ENCODE results near the gene CIB2. TPM values are rescaled to one million over a fixed set of nuclear protein-coding genes. Genes with fewer than 3 reads are reported as not detected.

CIB2 gene
- total RNA-seq, 2 donors from 2014 or later = 16.7 to 23.0 TPM

DNA sequence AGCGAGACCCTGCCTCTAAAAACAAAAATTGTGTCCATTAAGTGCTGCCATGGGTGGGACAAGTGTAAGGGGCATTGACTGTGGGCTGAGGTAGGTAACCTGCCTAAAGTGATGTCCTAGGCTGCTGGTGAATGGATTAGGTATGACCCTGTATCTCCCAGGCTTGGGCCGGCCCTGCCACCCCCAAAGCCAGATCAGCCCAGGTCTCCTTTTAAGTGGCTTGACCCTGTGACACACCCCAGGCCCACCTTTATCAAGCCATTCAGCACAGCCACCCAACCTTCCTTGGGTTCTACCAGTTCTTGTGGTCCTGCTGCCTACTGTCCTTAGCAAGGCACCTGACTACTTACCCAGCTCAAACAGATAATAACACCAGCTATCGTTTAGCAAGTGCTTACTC, 18.7 kb downstream of the CIB2 start:
- Histone ChIP-seq H3K4me3 (no peak overlapping the region), H3K27ac (no peak overlapping the region), H3K27me3 (replicated peaks; ENCODE audit: insufficient read depth) (no peaks in the 10 kb centered on the region), H3K36me3 (no peaks in the 10 kb centered on the region), H3K4me1 (replicated peaks) (no peaks in the 10 kb centered on the region), H3K9me3 (no peaks in the 10 kb centered on the region)
- TF ChIP-seq, protein P1, sequence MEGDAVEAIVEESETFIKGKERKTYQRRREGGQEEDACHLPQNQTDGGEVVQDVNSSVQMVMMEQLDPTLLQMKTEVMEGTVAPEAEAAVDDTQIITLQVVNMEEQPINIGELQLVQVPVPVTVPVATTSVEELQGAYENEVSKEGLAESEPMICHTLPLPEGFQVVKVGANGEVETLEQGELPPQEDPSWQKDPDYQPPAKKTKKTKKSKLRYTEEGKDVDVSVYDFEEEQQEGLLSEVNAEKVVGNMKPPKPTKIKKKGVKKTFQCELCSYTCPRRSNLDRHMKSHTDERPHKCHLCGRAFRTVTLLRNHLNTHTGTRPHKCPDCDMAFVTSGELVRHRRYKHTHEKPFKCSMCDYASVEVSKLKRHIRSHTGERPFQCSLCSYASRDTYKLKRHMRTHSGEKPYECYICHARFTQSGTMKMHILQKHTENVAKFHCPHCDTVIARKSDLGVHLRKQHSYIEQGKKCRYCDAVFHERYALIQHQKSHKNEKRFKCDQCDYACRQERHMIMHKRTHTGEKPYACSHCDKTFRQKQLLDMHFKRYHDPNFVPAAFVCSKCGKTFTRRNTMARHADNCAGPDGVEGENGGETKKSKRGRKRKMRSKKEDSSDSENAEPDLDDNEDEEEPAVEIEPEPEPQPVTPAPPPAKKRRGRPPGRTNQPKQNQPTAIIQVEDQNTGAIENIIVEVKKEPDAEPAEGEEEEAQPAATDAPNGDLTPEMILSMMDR (IDR thresholded peaks at IDR 0.05) = no peak
- TF ChIP-seq POLR2AphosphoS5 (IDR thresholded peaks at IDR 0.05) (no peak), POLR2A (IDR thresholded peaks at IDR 0.05) (no peak)
- intact Hi-C loops (cut with DNase I) = loop anchor here (5.0 kb wide), 2 partner anchors 85 to 310 kb away; no protein-coding TSS in a partner anchor
- DNase-seq (ENCODE audit: low spot score) = no peak
- WGBS = 84% methylated on average over 3 of the region's 3 CpGs

DNA sequence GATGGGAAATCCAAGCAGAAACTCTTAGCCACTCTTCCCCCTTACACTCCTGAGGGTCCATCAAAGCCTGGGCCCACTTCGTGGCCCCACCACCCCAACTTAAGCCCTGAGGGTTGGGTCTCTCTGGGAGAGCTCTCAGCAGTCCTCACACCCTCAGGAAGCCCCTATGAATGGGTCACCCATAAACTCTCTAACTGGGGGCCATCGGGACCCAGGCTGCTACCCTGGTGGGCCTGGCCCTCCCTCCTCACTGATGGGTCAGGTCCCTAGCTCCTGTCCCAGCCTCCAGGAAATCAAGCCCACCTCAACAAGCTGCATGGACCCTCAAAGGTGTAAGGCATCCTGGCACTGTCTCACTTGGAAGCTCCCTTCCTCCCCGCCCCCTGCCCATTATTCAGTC, 19.5 kb downstream of the CIB2 start:
- WGBS = 86% methylated on average over 3 of the region's 3 CpGs

DNA sequence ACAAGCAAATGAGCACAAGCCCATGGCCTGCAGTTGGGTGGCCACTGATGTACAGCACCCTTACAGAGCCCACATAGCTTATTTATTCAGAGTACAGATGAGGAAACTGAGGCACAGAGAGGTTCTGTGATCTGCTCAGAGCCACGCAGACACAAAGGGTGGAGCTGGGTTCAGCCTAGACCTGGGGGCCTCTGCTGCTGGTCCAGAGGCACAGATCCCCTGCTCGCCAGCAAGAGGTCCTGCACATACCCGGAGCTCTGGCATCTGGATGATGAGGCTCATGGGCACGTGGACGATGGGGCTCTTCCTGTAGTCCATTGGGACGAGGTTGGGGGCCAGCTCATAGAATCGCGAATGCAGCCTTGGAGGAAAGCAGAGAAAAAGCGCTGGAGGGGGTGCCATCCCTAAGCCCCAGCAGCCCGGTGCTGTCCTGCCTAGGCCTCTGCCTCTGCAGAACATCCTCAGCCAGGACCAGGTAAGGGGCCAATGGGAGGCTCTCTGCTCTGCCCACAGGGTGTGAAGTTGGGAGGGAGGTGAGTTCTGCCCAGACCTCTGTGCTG, 20.2 kb downstream of the CIB2 start:
- intact Hi-C loops (cut with DNase I) = loop anchor here (5.0 kb wide), 2 partner anchors 86 to 311 kb away; no protein-coding TSS in a partner anchor
- Histone ChIP-seq H3K9me3 (no peaks in the 10 kb centered on the region), H3K4me1 (replicated peaks) (no peaks in the 10 kb centered on the region), H3K4me3 (no peak overlapping the region), H3K27ac (no peak overlapping the region), H3K27me3 (replicated peaks; ENCODE audit: insufficient read depth) (no peaks in the 10 kb centered on the region), H3K36me3 (no peaks in the 10 kb centered on the region)
- WGBS = 89% methylated on average over 8 of the region's 10 CpGs
- DNase-seq (ENCODE audit: low spot score) = no peak
- no peak for TF ChIP-seq POLR2A (IDR thresholded peaks at IDR 0.05)
- TF ChIP-seq, protein P1 (IDR thresholded peaks at IDR 0.05) = no peak
- no peak for TF ChIP-seq POLR2AphosphoS5 (IDR thresholded peaks at IDR 0.05)

More for the DNA sequence above, 19.5 kb downstream of the CIB2 start:
- intact Hi-C loops (cut with DNase I) = loop anchor here (5.0 kb wide), 2 partner anchors 86 to 311 kb away; no protein-coding TSS in a partner anchor
- Histone ChIP-seq H3K4me3 (no peak overlapping the region), H3K27ac (no peak overlapping the region), H3K27me3 (replicated peaks; ENCODE audit: insufficient read depth) (no peaks in the 10 kb centered on the region), H3K9me3 (no peaks in the 10 kb centered on the region), H3K36me3 (no peaks in the 10 kb centered on the region), H3K4me1 (replicated peaks) (no peaks in the 10 kb centered on the region)
- no peak for DNase-seq (ENCODE audit: low spot score)
- TF ChIP-seq POLR2A (IDR thresholded peaks at IDR 0.05) (no peak), POLR2AphosphoS5 (IDR thresholded peaks at IDR 0.05) (no peak)
- TF ChIP-seq, protein P1 (IDR thresholded peaks at IDR 0.05) = no peak

DNA sequence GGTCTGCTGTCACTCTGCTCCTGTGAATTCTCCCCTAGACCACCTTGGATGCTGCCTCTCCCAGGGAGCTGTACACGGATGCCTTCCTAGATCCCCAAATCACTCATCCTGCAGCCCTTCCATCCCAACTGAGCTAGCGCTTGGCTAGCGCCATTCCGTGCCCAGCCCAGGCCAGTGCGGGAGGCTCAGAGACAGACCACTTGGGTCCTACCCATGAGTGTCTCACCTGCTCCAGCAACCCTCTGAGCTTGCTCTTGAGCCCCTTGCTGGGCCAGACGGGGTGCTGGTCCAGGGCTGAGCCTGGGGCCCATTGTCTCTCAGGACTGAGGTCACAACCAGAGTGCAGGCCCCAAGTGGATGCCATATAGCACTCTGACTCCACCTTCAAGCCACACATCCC, 21.1 kb downstream of the CIB2 start:
- no peak for DNase-seq (ENCODE audit: low spot score)
- H3K9me3 ChIP-seq = no peaks in the 10 kb centered on the region
- WGBS = 100% methylated on average over 4 of the region's 6 CpGs
- no peak overlapping the region for H3K4me3 ChIP-seq
- no peaks in the 10 kb centered on the region for H3K4me1 ChIP-seq (replicated peaks)
- intact Hi-C loops (cut with DNase I) = loop anchor here (5.0 kb wide), 2 partner anchors 87 to 312 kb away; no protein-coding TSS in a partner anchor
- H3K36me3 ChIP-seq = no peaks in the 10 kb centered on the region
- H3K27ac ChIP-seq = no peak overlapping the region
- H3K27me3 ChIP-seq (replicated peaks; ENCODE audit: insufficient read depth) = no peaks in the 10 kb centered on the region
- TF ChIP-seq, protein P1 (IDR thresholded peaks at IDR 0.05) = no peak
- TF ChIP-seq POLR2AphosphoS5 (IDR thresholded peaks at IDR 0.05) (no peak), POLR2A (IDR thresholded peaks at IDR 0.05) (no peak)

DNA sequence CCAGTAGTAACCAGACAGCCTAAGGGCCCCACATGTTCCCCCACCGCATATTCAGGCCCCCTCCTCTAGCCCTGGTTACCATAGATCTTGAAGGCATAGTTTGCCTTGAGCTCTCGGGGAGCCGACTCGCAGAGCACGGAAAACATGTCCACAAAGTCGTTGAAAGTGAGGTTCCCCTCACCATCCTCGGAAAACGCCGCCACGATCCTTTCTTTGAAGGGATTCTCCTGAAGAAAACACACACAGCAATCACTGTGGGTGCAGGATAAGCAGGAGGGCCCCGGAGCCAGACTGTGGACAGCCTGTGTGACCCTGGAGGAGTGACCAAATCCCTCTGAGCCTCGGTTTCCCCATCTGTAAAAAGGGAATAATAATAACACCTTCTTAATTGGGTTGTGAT, 22.1 kb downstream of the CIB2 start:
- DNase-seq (ENCODE audit: low spot score) = no peak
- H3K9me3 ChIP-seq = no peaks in the 10 kb centered on the region
- no peaks in the 10 kb centered on the region for H3K27me3 ChIP-seq (replicated peaks; ENCODE audit: insufficient read depth)
- no peaks in the 10 kb centered on the region for H3K36me3 ChIP-seq
- no peaks in the 10 kb centered on the region for H3K4me1 ChIP-seq (replicated peaks)
- intact Hi-C loops (cut with DNase I) = loop anchor here (2.0 kb wide), 2 partner anchors 142 to 150 kb away; no protein-coding TSS in a partner anchor
- TF ChIP-seq POLR2AphosphoS5 (IDR thresholded peaks at IDR 0.05) (no peak), POLR2A (IDR thresholded peaks at IDR 0.05) (no peak)
- TF ChIP-seq, protein P1 (IDR thresholded peaks at IDR 0.05) = no peak
- H3K27ac ChIP-seq = no peak overlapping the region
- WGBS = 90% methylated on average over 12 of the region's 12 CpGs
- no peak overlapping the region for H3K4me3 ChIP-seq

Data from prostate gland (tissue), 2 donors.